Left cardiac atrium (tissue), 4 donors: ENCODE data around the gene RPP38. TPM values are rescaled to one million over a fixed set of nuclear protein-coding genes. Genes with fewer than 3 reads are reported as not detected.

Source experiments
- ATAC-seq, 2 donors: fragments of 200-7000 bp; cut with Tn5 transposase; one replicate each; pipeline ENCODE4 v1.9.1; 2020; ENCODE audit warnings: mild to moderate bottlenecking in 2 of 2, moderate library complexity in 2 of 2
- DNase-seq: peaks from one replicate; pipeline ENCODE4 v3.0.0-alpha.2; 2020
- intact Hi-C, 2 donors: fragments of 100-400 bp; cut with DNase I; formaldehyde crosslinking; loops; one replicate each; pipeline versions ENCODE4 v1.14.1 to v1.15.1; 2022 to 2023
- long read RNA-seq: library from polyadenylated mRNA; unstranded; transcript quantifications from one replicate; pipeline ENCODE4 v2.0.0, GENCODE V29; 2021
- total RNA-seq, 2 donors: library from RNA; stranded (reverse); fragmentation: NEBNext Ultra II Directional; extraction: Animal tissue kit (Norgen Biotek cat#: 25700); gene quantifications; one replicate each; pipeline ENCODE4 v1.2.1, GENCODE V29; 2021
- donor health status: DM: no; HTN: yes; CAD: no.
- donor health status: DM: no; HTN: yes; CAD: no; lungs with severe emphysema.
- donor health status: DM: yes; HTN: yes; CAD: no.
- donor health status: Dilated cardiomyopathy.

Gene RPP38
- 1 to 10 TPM; 9.1 to 9.3 TPM for total RNA-seq
- long read RNA-seq, partial matches to known transcripts, result 0 of 5 reads
- long read RNA-seq, other reads (novel, unspliced or antisense), result 1 of 5 reads

DNA sequence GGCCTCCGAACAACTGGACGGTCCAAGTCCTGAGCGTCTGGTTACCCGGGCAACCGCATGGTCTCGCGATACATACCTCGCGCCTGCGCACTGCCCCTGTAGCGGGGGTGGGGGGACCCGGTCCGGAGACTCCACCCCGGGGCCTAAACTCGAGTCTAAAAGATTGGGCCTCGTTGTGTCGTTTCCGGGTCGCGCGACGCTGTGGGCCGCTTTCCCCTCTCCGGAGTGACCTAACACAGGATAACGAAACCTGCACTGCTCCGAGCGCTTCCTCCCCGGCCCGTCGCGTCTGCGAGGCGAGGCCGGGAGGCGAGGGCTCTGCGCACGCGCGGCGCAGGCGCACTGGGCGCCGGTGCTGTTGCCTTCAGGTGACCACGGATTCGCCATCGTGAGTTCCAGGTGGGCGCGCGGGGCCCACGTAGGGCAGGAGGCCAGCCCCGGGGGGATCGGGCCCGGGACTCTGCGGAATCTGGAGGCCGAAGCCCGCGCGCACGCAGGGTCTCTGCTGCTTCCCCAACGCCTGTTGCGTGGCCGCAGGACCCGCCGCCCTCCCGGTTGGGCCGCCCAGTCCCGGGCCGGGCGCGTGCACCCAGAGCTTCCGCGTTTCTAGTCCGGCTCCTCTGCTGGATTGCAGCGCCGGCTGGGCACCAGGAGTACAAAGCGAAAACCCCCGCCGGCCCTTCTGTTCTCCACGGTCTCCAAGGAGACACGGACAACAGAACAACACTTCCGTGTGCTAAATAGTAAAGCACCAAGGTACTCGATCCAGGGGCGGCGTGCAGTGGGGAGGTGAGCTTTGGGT is at the start of gene RPP38:
TSS of gene RPP38 (plus strand) at position 345 of the 802 bp plus-strand sequence. CDS start 5,960 bp downstream, outside the sequence.
- ATAC-seq, result peak; percentile 98 to 99
- intact Hi-C loops, result loop anchor here (5.0 to 10.0 kb wide), 2 partner anchors 132 to 145 kb away; partner anchors contain the start of gene DCLRE1C (in 1 of the 2)

GRCh38 chr10:15049533-15049932 is 47.6 kb upstream of the RPP38 start:
- no peak for ATAC-seq
- DNase-seq, result no peak
- intact Hi-C loops, result no loop called here

More for the DNA sequence above, at the start of gene RPP38:
- peak; percentile 98 for DNase-seq

- intact Hi-C loops, result no loop called here
- ATAC-seq (no peak), DNase-seq (no peak)
Observed at GRCh38 chr10:15052121-15052520, 45.0 kb upstream of the RPP38 start.

- intact Hi-C loops, result no loop called here
- DNase-seq (no peak), ATAC-seq (no peak)
Observed at GRCh38 chr10:15053061-15053460, 44.1 kb upstream of the RPP38 start.

DNA sequence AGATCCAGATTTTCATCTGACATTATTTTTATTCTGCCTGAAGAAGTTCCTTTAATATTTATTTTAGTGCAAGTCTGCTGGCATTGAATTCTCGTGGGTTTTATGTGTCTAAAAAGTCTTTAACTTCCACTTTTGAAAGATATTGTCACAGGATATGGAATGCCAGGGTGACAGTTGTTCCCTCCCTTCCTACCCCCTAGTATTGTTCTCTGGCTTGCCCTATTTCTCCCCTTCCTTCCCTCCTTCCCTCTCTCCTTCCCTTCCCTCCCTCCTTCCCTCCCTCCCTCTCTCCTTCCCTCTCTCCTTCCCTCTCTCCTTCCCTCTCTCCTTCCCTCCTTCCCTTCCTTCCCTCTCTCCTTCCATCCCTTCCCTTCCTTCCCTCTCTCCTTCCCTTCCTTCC is 38.5 kb upstream of the RPP38 start:
- ATAC-seq (no peak), DNase-seq (no peak)
- intact Hi-C loops, result no loop called here

DNA sequence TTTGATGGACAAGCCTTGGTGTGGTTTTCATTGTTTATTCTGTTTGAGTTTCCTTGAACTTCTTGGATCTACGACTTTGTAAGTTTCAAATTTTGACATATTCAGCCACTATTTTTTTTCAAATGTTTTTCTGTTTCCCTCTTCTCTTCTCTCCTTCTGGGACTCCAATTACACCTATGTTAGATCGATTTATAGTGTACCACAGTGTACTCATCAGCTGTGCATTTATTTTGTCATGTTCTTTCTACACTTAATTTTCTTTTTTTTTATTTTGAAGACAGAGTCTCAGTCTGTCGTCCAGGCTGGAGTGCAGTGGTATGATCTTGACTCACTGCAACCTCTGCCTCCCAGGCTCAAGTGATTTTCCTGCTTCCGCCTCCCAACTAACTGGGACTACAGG is 37.2 kb upstream of the RPP38 start:
- ATAC-seq (no peak), DNase-seq (no peak)
- intact Hi-C loops, result no loop called here

- DNase-seq, result no peak
- no peak for ATAC-seq
- intact Hi-C loops, result no loop called here
Observed at GRCh38 chr10:15060638-15061037, 36.5 kb upstream of the RPP38 start.

DNA sequence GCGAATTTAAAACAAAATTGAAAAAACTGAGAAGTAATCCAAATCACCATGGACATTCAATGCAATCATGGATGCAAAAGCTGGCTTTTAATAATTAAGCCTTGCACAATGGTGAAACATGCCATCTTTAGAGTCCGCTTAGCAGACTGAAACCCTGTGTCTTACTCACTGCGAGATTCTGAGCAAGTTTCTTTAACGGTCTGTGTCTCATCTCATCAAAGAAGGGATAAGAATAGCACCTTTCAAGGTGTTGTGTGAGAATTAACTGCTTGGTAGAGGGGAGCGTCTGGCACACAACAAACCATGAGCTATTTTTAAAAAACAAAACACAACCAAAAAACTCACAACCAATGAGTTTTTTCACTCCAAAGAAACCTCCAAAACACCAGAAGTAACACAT is 30.0 kb upstream of the RPP38 start:
- intact Hi-C loops, result no loop called here
- DNase-seq, result no peak
- ATAC-seq, result no peak

DNA sequence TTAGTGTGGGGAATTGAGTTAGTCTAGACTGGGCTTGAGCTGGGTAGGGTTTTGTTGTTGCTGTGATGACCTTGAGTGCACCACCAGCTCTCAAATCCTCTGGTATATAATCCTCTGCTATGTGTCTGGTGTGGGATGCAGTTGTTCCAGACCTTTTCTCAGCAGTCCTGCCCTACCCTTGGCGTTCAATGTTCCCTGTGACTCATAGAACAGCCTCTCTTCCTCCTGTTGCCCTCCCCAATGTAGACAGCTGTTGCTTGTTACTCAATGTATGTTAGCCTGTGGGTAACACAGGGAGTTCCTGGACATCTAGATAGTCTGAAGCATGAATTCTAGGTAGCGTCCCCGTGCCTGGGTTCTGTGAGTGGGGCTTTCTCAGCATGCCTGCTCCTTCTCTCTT is 28.4 kb upstream of the RPP38 start:
- ATAC-seq, result no peak
- intact Hi-C loops, result no loop called here

GRCh38 chr10:15069230-15069629 is 27.9 kb upstream of the RPP38 start:
- no peak for ATAC-seq
- no peak for DNase-seq
- intact Hi-C loops, result no loop called here

More for the DNA sequence above, 28.4 kb upstream of the RPP38 start:
- DNase-seq, result no peak

GRCh38 chr10:15072358-15072757 is 24.8 kb upstream of the RPP38 start:
- ATAC-seq (no peak), DNase-seq (no peak)
- intact Hi-C loops, result no loop called here

- ATAC-seq, result no peak
- DNase-seq, result no peak
Observed at GRCh38 chr10:15075421-15075820, 21.7 kb upstream of the RPP38 start.

DNA sequence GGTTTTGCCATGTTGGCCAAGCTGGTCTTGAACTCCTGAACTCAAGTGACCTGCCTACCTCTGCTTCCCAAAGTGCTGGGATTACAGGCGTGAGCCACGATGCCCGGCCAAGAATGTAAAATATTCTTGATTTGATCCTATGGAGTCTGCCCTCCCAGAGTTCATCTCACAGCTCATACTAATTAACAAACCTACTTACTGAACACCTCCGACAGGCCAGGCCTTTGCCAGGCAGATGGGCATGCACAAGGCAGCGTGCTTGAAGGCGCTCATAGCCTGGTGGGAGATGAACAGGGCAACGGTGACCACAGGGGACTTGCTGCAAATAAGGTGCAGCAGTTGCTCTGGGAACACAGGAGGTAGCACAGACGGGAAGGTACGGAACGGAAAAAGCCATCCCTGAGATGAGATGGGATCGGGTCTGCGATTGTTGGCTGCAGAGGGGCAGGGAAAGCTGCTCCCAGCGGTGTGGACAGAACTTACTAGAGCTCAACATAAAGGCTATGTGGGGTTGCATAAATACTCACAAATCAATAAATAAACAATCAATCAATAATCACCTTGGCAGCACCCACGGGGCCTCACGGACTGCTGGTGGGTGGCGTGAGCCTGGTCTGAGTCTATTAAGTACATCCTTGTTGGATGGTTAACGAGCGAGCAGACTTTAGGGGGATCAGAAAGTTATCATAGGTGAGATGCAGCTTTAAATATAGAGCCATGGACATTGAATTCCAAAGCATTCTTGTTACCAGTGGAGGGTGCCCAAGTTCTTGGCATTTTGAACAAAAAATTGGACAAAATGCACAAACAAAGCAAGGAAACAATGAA is 13.3 kb upstream of the RPP38 start:
- DNase-seq (no peak), ATAC-seq (peak in 1 of 2 donors; percentile 3)
- intact Hi-C loops, result no loop called here

More at GRCh38 chr10:15075421-15075820, 21.7 kb upstream of the RPP38 start:
- intact Hi-C loops, result no loop called here

DNA sequence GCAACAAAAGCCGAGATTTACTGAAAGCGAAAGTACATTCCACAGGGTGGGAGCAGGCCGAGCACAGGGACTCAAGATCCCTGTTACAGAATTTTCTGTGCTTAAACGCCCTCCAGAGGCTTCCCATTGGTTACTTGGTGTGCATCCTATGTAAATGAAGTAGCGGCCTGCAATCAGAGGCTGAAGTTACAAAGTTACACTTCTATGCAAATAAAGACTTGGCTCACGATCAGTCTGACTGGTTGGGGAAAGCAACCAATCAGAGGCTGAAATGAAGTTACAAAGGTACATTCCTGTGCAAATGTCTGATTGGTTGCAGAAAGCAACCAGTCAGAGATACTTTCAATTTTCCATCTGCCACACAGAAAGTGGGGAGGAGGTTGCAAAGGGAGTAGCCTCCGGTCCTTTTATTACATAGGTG is 12.6 kb upstream of the RPP38 start:
- intact Hi-C loops, result no loop called here
- ATAC-seq, result peak; percentile 81 to 90
- peak; percentile 48 for DNase-seq

DNA sequence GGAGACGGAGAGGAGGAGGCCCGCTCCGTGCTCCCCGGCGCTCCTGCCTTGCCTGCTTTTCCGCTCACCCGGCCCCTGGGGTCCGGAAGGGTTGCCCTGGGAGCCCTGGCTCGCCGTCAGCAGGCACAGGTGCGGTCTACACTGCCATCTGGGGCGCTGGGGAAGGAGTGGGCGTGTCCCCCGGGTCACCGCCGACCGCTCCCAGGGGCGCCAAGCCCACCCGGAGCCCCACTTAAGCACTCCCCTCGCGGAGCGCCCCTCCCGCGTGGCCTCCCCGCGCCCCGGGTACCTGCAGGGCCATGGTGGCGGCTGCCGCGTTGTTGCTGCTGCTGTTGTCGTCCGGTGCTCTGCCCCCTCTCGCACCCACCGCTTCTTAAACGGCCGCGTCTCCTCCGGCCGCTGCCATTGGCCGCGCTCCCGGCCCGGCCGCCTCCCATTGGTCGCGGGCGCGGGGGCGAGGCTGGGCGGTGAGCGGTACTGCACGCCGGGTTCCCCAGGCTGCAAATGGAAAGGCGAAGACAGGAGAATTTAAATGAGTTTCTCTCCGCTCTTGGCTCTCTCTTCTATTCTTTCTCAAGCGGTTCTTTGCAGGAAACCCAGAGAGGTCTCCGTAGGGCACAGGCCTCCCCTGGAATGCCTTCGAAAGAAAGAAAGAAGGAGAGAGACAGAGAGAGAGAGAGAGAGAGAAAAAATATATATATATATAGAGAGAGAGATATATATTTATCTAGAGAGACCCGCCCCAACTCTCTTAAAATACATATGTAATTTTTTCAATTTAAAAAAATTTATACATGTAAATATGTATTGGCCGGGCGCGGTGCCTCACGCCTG is 8.5 kb upstream of the RPP38 start, which contains the start of gene ACBD7:
TSS of gene ACBD7 (minus strand) at position 349 of the 834 bp plus-strand sequence. CDS start at position 301, 48 bp downstream.
- intact Hi-C loops, result no loop called here
- peak; percentile 82 for DNase-seq
- ATAC-seq, result peak; percentile 97

- ATAC-seq (no peak), DNase-seq (no peak)
- intact Hi-C loops, result loop anchor here in 1 of 2 donors (10.0 kb wide), 1 partner anchor 127 kb away; no protein-coding TSS in a partner anchor
Observed at GRCh38 chr10:15091418-15091817, 5.7 kb upstream of the RPP38 start.

- ATAC-seq (no peak), DNase-seq (no peak)
- intact Hi-C loops, result loop anchor here in 1 of 2 donors (10.0 kb wide), 1 partner anchor 128 kb away; no protein-coding TSS in a partner anchor
Observed at GRCh38 chr10:15092855-15093408, 4.2 kb upstream of the RPP38 start.

DNA sequence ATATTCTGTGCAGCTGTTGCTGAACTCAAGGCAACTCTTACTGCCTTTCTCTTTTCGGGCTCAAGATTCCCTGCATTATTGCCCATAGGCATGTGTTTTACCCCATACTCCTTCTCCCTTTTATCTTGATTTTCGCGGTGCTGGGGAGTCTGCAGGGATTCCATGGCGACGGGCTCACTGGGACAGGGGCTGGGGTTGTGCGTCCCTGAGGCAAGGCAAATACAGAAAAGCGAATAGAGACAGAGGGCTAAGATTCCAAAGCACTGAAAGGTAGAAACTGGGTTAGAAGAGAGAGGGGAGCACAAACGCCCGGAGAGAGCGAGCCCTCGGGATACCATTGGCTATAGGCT is 519 bp upstream of the RPP38 start:
- ATAC-seq (no peak), DNase-seq (no peak)

More for the DNA sequence above, 519 bp upstream of the RPP38 start:
- intact Hi-C loops, result loop anchor here (5.0 to 10.0 kb wide), 2 partner anchors 132 to 144 kb away; partner anchors contain the start of gene DCLRE1C (in 1 of the 2)
